ENCODE data around the gene AK2. TPM values are rescaled to one million over a fixed set of nuclear protein-coding genes. Genes with fewer than 3 reads are reported as not detected.
A peak's percentile ranks its signal among the peaks of the same experiment; 100 is the strongest.

AK2 gene
- total RNA-seq, 1 donor from 2014 or later: 74.6 TPM

DNA sequence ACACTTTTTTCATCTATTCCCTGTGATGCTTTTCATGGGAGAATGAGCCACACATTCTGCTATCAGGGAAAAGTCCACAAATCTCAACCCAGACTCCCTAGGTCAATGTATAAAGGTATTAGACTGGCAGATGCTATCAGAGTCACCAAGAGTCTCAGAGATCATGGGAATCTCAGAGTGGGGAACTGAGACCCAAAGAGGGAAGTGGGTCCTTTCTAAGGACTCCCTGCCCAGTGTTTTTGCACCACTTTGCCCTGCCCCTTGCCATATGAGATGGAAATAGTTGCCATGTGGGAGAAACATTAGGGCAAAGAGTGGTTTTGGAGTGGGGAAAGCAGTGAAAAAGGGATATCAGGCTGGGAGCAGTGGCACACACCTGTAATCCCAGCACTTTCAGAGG, 25.2 kb upstream of the AK2 start:
- TF ChIP-seq, protein P1, sequence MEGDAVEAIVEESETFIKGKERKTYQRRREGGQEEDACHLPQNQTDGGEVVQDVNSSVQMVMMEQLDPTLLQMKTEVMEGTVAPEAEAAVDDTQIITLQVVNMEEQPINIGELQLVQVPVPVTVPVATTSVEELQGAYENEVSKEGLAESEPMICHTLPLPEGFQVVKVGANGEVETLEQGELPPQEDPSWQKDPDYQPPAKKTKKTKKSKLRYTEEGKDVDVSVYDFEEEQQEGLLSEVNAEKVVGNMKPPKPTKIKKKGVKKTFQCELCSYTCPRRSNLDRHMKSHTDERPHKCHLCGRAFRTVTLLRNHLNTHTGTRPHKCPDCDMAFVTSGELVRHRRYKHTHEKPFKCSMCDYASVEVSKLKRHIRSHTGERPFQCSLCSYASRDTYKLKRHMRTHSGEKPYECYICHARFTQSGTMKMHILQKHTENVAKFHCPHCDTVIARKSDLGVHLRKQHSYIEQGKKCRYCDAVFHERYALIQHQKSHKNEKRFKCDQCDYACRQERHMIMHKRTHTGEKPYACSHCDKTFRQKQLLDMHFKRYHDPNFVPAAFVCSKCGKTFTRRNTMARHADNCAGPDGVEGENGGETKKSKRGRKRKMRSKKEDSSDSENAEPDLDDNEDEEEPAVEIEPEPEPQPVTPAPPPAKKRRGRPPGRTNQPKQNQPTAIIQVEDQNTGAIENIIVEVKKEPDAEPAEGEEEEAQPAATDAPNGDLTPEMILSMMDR (IDR thresholded peaks at IDR 0.05; ENCODE audit: unreplicated experiment): no peak
- Mint-ChIP-seq H3K4me1 (ENCODE audit: unreplicated experiment) (no peaks in the 10 kb centered on the region), H3K4me3 (ENCODE audit: unreplicated experiment) (no peak overlapping the region), H3K36me3 (ENCODE audit: low read depth, unreplicated experiment) (peaks cover 13% of the 10 kb centered on the region), H3K9me3 (ENCODE audit: unreplicated experiment) (peaks cover 17% of the 10 kb centered on the region), H3K27me3 (ENCODE audit: unreplicated experiment) (no peaks in the 10 kb centered on the region), H3K27ac (ENCODE audit: unreplicated experiment) (no peak overlapping the region)
- DNase-seq (ENCODE audit: low spot score): no peak

DNA sequence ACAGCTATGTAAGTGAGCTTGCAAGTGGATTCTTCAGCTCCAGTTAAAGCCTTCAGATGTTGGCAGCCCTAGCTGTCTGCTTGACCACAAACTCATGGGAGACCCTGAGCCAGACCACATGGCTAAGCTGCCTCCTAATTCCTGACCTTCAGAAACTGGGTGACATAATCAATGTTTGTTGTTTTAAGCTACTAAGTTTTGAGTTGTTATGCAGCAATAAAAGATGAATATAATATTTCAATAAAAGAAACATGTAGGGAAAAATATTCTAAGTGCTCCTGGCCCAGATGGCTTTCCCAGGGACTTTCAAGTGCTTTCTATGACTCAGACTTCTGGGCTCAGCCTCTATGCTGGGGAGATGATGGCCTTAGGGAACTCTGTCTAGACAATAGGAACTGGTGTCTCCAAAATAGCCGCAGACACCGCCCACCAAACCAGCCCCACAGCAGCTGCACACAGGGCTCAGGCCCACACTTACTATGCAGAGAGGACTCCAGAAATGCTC, 23.9 kb upstream of the AK2 start:
- Mint-ChIP-seq H3K27ac (ENCODE audit: unreplicated experiment) (no peak overlapping the region), H3K27me3 (ENCODE audit: unreplicated experiment) (peaks cover 2% of the 10 kb centered on the region), H3K36me3 (ENCODE audit: low read depth, unreplicated experiment) (peaks cover 11% of the 10 kb centered on the region), H3K9me3 (ENCODE audit: unreplicated experiment) (peaks cover 12% of the 10 kb centered on the region), H3K4me3 (ENCODE audit: unreplicated experiment) (no peak overlapping the region), H3K4me1 (ENCODE audit: unreplicated experiment) (peaks cover under 1% of the 10 kb centered on the region)
- TF ChIP-seq, protein P1 (IDR thresholded peaks at IDR 0.05; ENCODE audit: unreplicated experiment): no peak
- no peak for DNase-seq (ENCODE audit: low spot score)

DNA sequence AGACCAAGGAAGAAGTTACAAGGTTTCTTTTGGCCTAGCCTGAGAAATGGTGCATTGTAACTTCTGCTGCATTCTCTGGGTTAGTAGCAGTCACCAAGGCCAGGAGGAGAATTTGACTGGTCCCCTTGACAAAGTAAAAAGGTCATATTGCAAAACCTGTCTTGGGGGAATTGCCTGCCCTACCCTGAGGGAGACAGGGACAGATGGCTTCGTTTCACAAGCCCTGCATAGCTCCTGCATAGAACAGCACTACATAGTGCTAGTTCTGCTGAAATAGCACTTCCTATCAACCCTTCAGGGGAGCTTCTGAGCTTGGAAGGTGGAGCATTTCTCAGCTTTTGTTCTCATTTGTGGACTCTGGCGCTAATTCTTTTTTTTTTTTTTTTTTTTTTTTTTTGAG, 20.4 kb upstream of the AK2 start:
- H3K9me3 Mint-ChIP-seq (ENCODE audit: unreplicated experiment): no peaks in the 10 kb centered on the region
- no peak overlapping the region for H3K27ac Mint-ChIP-seq (ENCODE audit: unreplicated experiment)
- peaks cover 2% of the 10 kb centered on the region for H3K27me3 Mint-ChIP-seq (ENCODE audit: unreplicated experiment)
- TF ChIP-seq, protein P1 (IDR thresholded peaks at IDR 0.05; ENCODE audit: unreplicated experiment): no peak
- no peak overlapping the region for H3K4me3 Mint-ChIP-seq (ENCODE audit: unreplicated experiment)
- H3K36me3 Mint-ChIP-seq (ENCODE audit: low read depth, unreplicated experiment): peaks cover 4% of the 10 kb centered on the region
- no peak for DNase-seq (ENCODE audit: low spot score)
- H3K4me1 Mint-ChIP-seq (ENCODE audit: unreplicated experiment): peaks cover 3% of the 10 kb centered on the region

DNA sequence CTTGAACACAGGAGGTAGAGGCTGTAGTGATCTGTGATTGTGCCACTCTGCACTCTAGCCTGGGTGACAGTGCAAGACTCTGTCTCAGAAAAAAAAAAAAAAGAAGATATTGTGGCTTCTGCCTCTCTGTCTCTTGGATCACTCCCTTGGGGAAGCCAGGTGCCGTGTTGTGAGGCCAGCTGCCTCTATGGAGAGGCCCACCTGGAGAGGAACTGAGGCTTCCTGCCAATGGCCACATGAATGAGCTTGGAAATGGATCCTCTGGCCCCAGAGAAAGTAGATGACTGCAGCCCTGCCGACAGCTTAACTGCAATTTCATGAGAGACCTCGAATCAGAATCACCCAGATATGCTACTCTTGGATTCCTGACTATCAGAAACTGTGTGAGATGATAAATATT, 19.7 kb upstream of the AK2 start:
- no peak for DNase-seq (ENCODE audit: low spot score)
- Mint-ChIP-seq H3K4me1 (ENCODE audit: unreplicated experiment) (peaks cover 3% of the 10 kb centered on the region), H3K4me3 (ENCODE audit: unreplicated experiment) (no peak overlapping the region), H3K36me3 (ENCODE audit: low read depth, unreplicated experiment) (no peaks in the 10 kb centered on the region), H3K9me3 (ENCODE audit: unreplicated experiment) (no peaks in the 10 kb centered on the region), H3K27ac (ENCODE audit: unreplicated experiment) (no peak overlapping the region), H3K27me3 (ENCODE audit: unreplicated experiment) (peaks cover 2% of the 10 kb centered on the region)
- TF ChIP-seq, protein P1 (IDR thresholded peaks at IDR 0.05; ENCODE audit: unreplicated experiment): no peak

DNA sequence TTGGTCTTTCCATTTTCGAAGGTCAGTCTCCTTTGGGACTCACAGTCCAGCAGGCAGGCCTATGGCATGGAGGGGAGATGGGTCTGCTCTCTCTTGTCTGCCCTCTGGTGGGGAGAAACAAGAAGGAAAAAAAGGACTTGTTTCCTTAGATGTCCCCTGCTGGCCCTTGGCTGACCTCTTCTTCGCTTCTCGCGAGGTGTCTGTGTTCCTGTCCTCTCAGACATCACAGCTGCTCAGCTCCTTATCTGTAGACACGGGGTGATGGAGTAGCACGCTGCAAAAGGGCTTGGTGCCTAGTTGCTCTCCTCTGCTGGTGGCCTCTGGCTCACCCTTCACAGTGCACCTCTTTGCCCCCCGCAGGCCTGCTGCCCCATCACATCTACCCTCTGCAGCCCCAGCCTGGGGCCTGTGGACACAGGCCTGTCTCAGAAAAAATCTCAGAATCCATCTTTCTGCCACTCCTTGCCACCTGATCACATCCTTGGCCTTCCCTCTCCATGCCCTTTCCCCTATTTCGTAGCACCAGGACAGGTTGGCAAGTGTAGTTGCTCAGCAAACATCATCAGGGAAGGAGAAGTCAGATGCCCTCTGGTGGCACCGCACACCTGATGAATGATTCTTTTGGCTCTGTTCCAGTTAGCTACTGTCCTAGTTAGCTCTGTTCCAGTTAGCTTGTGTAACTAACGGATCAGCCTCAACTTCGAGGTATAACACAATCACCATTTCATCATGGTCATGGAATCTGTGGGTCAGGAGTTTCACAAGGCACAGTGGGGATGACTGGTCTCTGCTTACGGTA, 18.7 kb upstream of the AK2 start:
- Mint-ChIP-seq H3K27me3 (ENCODE audit: unreplicated experiment) (peaks cover 2% of the 10 kb centered on the region), H3K27ac (ENCODE audit: unreplicated experiment) (peak overlapping the region; percentile 17), H3K4me1 (ENCODE audit: unreplicated experiment) (peaks cover 3% of the 10 kb centered on the region), H3K4me3 (ENCODE audit: unreplicated experiment) (no peak overlapping the region), H3K9me3 (ENCODE audit: unreplicated experiment) (no peaks in the 10 kb centered on the region), H3K36me3 (ENCODE audit: low read depth, unreplicated experiment) (peaks cover 4% of the 10 kb centered on the region)
- TF ChIP-seq, protein P1 (IDR thresholded peaks at IDR 0.05; ENCODE audit: unreplicated experiment): peak; percentile 55
- peak; percentile 67 for DNase-seq (ENCODE audit: low spot score)

Measured in endothelial cell (in vitro differentiated cells).